ENCODE results near the gene TOR2A. TPM values are rescaled to one million over a fixed set of nuclear protein-coding genes. Genes with fewer than 3 reads are reported as not detected.
A peak's percentile ranks its signal among the peaks of the same experiment; 100 is the strongest.

Gene TOR2A
- total RNA-seq, 3 donors from 2014 or later: 9.5 to 16.7 (median 9.6) TPM

DNA sequence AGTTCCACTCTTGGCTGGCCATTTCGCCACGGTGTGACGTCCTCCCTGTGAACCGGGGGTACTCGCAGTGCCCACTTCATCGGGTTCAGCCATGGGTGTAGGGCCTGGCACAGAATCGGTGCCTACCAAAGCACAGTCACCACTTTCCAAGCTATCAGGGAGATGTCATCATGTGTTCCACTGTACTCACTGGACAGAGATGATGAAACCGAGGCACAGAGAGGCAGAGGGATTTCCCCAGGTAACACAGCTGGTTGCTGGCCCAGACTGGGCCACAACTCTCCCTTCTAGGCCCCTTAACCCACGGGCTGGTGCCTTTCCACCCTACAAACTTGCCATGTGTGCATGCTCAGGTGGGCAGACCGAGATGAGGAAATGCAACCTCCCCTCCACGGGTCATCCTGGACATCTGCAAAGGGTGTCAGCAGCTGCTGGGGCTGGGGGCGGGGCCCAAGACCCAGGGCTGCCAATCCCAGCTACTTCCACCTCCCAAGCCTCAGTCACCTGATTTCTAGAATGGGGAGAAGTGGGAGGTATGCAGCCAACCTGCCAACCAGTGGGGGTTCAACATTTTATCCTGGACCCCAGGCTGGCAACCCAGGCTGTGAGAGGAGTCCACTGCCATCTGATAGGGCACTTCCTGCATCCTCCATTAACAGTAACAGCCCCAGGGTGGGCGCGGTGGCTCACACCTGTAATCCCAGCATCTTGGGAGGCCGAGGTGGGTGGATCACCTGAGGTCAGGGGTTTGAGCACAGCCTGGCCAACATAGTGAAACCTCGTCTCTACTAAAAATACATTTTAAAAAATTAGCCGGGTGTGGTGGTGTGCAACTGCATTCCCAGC lies 44.3 kb upstream of the TOR2A start:
- no peak overlapping the region for H3K4me3 ChIP-seq
- TF ChIP-seq POLR2AphosphoS5 (IDR thresholded peaks at IDR 0.05) (no peak), POLR2A (IDR thresholded peaks at IDR 0.05) (no peak)
- TF ChIP-seq, protein P1, sequence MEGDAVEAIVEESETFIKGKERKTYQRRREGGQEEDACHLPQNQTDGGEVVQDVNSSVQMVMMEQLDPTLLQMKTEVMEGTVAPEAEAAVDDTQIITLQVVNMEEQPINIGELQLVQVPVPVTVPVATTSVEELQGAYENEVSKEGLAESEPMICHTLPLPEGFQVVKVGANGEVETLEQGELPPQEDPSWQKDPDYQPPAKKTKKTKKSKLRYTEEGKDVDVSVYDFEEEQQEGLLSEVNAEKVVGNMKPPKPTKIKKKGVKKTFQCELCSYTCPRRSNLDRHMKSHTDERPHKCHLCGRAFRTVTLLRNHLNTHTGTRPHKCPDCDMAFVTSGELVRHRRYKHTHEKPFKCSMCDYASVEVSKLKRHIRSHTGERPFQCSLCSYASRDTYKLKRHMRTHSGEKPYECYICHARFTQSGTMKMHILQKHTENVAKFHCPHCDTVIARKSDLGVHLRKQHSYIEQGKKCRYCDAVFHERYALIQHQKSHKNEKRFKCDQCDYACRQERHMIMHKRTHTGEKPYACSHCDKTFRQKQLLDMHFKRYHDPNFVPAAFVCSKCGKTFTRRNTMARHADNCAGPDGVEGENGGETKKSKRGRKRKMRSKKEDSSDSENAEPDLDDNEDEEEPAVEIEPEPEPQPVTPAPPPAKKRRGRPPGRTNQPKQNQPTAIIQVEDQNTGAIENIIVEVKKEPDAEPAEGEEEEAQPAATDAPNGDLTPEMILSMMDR (IDR thresholded peaks at IDR 0.05): no peak
- no peaks in the 10 kb centered on the region for H3K27me3 ChIP-seq

DNA sequence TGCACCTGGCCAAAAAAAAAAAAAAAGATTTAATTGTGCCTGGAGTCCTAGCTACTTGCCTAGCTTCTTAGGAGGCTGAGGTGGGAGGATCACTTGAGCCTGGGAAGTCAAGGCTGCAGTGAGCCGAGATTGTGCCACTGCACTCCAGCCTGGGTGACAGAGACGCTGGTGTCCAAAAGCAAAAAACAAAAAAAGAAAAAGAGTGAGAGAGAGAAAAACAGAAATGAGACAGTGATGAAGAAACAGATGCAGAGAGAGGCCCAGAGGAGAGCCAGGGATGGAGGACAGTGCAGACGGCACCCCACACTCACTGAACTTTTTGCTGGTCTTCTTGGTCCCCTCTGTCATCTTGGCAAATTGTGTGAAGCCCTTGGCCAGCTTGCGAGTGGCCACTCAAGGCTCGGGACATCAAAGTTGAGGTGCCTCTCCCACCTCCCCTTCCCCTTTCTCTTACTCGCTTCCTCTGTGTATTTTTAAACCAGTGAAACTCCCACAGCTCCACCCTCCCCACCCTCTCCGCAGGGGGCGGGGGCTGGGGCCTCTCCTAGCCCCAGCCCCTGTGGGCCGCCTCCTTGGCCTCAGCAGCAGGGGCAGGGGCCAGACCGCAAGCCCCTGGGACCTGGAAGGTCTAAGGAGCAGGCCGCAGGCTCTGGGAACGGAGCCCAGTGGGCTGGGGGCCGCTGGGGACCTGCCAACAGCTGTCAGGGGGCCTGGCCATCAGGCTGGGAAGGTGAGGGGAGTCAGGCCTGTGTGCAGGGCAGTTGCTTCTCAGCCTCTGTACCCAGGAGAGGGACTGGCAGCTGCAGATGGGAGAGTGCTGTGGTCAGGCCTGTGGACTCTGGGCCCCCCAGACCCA lies 43.4 kb upstream of the TOR2A start, which contains the start of gene SH2D3C:
TSS of gene SH2D3C (minus strand) at position 387 of the 856 bp plus-strand sequence. CDS start at position 348, 39 bp downstream.
- H3K4me3 ChIP-seq: peak within 1 kb of the TSS in 2 of 3 donors; percentile 30 to 41
- intact Hi-C loops (cut with DNase I; ENCODE audit: low total_unique reads): loop anchor here (5.0 kb wide), 1 partner anchor 1191 kb away; no protein-coding TSS in a partner anchor
- H3K27ac ChIP-seq: peak within 1 kb of the TSS in 1 of 2 donors; percentile 82
- DNase-seq (ENCODE audit: low spot score in 2 of 2): no peak
- H3K36me3 ChIP-seq: no peaks in the 10 kb centered on the region
- no peaks in the 10 kb centered on the region for H3K27me3 ChIP-seq
- H3K9me3 ChIP-seq: no peaks in the 10 kb centered on the region
- TF ChIP-seq, protein P1 (IDR thresholded peaks at IDR 0.05): no peak
- no peak for TF ChIP-seq POLR2A (IDR thresholded peaks at IDR 0.05)
- no peak for TF ChIP-seq POLR2AphosphoS5 (IDR thresholded peaks at IDR 0.05)
- no peaks in the 10 kb centered on the region for H3K4me1 ChIP-seq

More for the DNA sequence above, 44.3 kb upstream of the TOR2A start:
- DNase-seq (ENCODE audit: low spot score in 2 of 2): no peak
- no peaks in the 10 kb centered on the region for H3K36me3 ChIP-seq
- H3K9me3 ChIP-seq: no peaks in the 10 kb centered on the region
- intact Hi-C loops (cut with DNase I; ENCODE audit: low total_unique reads): loop anchor here (5.0 kb wide), 1 partner anchor 1192 kb away; no protein-coding TSS in a partner anchor
- peak overlapping the region in 1 of 2 donors; percentile 82 for H3K27ac ChIP-seq
- H3K4me1 ChIP-seq: no peaks in the 10 kb centered on the region

DNA sequence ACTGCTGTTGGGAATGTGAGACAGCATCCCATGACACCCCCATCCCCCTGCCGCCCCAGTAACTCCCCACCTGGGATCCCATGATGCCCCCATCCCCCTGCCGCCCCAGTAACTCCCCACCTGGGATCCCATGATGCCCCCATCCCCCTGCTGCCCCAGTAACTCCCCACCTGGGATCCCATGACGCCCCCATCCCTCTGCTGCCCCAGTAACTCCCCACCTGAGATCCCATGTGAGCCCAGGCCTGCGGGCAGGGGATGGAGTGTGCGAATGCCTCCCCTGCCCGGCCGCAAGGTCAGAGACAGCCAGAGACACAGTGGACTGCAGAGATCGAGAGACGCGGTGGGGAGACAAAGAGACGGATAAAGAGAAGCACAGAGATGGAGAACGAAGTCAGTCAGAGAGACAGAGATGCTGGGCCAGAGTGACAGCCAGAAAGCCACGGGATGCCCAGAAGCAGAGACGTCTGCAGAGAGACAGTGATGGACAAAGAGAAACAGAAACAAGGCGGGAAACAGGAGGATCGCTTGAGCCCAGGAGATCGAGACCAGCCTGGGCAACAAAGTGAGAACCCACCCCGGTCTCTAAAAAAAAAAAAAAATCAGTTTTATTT lies 42.4 kb upstream of the TOR2A start:
- TF ChIP-seq, protein P1 (IDR thresholded peaks at IDR 0.05): no peak
- no peak for TF ChIP-seq POLR2A (IDR thresholded peaks at IDR 0.05)
- no peak for TF ChIP-seq POLR2AphosphoS5 (IDR thresholded peaks at IDR 0.05)
- no peaks in the 10 kb centered on the region for H3K27me3 ChIP-seq
- H3K4me3 ChIP-seq: peak overlapping the region in 2 of 3 donors; percentile 30 to 41
- H3K4me1 ChIP-seq: no peaks in the 10 kb centered on the region
- peak overlapping the region in 1 of 2 donors; percentile 49 for H3K27ac ChIP-seq
- intact Hi-C loops (cut with DNase I; ENCODE audit: low total_unique reads): loop anchor here (5.0 kb wide), 1 partner anchor 1190 kb away; no protein-coding TSS in a partner anchor
- H3K9me3 ChIP-seq: no peaks in the 10 kb centered on the region
- no peaks in the 10 kb centered on the region for H3K36me3 ChIP-seq
- DNase-seq (ENCODE audit: low spot score in 2 of 2): no peak

DNA sequence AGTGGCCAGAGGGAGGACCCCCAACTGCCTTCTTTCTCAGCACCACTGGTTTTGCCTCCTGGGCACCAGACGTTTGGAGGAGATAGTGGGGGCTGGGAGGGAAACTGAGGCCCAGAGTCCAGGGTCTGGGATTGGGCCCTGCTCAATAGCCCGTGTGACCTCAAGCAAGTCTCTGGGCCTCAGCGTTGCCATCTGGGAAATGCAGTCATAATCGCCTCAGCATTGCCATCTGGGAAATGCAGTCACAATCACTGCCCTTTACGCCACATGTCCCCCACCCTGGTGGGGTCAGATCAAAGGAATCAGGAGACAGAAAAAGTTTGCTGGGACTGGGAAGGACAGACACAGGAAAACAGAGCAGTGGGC lies 41.8 kb upstream of the TOR2A start:
- H3K4me1 ChIP-seq: no peaks in the 10 kb centered on the region
- DNase-seq (ENCODE audit: low spot score in 2 of 2): no peak
- H3K27ac ChIP-seq: peak overlapping the region in 1 of 2 donors; percentile 52
- no peak for TF ChIP-seq POLR2A (IDR thresholded peaks at IDR 0.05)
- TF ChIP-seq, protein P1 (IDR thresholded peaks at IDR 0.05): no peak
- no peaks in the 10 kb centered on the region for H3K27me3 ChIP-seq
- no peaks in the 10 kb centered on the region for H3K9me3 ChIP-seq
- intact Hi-C loops (cut with DNase I; ENCODE audit: low total_unique reads): loop anchor here (5.0 kb wide), 1 partner anchor 1190 kb away; no protein-coding TSS in a partner anchor
- H3K4me3 ChIP-seq: peak overlapping the region in 2 of 3 donors; percentile 30 to 41
- no peaks in the 10 kb centered on the region for H3K36me3 ChIP-seq

All from breast epithelium (tissue), 4 donors.